Measurements from ENCODE around the gene UNC5C. TPM values are rescaled to one million over a fixed set of nuclear protein-coding genes. Genes with fewer than 3 reads are reported as not detected.

Gene UNC5C
- total and polyA plus RNA-seq, 2 of the 8 experiments (the other 6 are each of a cell fraction or from before 2014, with no cell fraction given) = 0.30 to 1.3 TPM

GRCh38 chr4:95421869-95422268 lies 126.9 kb downstream of the UNC5C start (continued):
- TF ChIP-seq RXRA (IDR thresholded peaks at IDR 0.05; ENCODE audit: insufficient read depth, low read depth, low read length) (no peak), ZNF274 (IDR thresholded peaks at IDR 0.05; ENCODE audit: borderline replicate concordance, extremely low read depth, low read length) (no peak)
